ENCODE data around the gene IKBKE.

IKBKE gene

DNA sequence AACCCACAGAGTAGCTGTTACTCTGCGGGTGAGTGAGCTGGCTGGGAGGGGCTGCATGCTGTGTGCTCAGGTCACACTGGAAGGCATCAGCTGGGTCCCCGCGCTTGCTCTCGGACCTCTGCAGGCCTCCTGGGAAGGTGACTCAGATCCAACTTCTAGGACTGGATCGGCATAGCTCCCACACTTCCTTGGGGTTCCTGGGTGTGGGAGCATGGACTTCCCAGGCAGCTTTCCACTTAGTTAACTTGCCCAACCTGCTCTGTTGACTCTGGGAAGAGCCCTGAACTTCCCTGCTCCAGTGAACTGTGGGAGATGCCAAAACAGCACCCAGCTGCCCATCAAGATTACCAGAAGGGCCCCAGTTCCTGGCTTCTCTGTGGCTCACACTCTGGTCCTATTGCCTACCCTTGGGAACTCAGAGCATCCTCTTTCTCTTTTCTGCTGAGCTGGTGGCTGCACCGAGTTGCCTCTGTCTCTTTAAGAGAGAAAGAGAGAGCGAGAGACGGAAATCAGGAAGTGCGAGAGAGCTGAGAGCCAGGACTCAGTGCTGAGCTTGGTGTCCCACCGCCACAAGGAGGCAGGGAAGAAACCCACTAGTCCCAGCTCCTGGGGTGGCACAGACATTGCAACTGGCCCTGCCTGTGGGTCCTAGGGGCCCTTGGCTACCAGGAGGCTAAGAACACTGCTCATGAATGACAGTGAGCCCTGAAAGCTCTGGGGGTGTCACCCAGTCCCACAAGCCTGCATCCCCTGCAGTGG is at the start of gene IKBKE:
TSS of gene IKBKE (plus strand) at position 544 of the 759 bp plus-strand sequence. CDS start 2,752 bp downstream, outside the sequence.
- DNase-seq (ENCODE audit: low read depth): peak; percentile 70

DNA sequence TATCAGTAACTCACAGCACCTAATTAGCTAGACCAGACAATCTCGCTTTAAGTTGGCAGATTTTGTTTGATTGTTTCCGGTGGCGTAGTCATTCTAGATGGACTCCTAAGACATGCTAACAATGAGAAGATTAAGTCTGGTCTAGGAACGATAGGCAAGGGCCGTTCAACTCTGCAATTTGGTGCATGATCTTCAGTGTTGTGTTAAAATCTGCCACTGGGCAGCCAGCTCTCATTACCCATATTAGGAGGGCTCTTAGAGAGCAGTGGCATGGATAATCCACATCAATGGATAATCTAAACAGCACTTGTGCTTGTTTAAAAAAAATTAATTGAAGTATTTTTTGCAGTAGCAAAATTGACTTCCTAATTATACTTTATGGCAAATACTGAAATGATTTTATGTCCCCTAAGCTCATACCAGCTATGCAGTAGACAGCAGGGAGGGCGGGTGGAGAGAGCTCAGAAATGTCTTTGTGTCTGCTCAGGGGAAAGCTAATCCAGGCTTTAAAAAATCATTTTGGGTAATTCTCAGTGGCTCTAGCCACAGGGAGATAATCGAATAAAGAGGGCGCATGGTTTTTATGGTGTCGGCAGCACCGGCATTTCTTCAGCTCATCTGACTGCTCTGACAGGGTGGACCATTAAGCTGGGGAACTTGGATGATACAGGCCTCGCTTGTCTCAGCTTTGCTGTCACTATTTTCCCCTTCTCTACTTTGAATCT is 48.5 kb upstream of the IKBKE start:
- no peak for DNase-seq (ENCODE audit: low read depth)

DNA sequence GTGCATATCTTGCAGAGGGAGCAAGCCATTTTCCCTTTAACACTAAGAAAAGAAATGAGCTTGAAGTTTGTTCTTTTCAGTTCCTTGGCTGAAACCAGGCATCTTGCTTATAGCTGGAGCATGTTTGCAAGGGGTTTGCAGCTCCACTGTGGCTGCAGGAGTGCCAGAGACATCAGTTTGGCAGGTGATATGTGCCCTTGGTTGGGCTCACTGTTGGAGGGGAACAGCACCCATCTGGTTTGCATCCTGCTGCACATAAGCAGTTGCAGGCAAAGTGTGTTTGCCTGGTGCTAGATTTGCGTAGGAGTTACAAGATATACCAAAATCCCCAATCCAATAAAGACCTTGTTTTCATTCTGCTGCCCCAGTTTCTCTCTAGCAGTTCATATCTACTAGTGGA is 47.8 kb upstream of the IKBKE start:
- DNase-seq (ENCODE audit: low read depth): no peak

DNA sequence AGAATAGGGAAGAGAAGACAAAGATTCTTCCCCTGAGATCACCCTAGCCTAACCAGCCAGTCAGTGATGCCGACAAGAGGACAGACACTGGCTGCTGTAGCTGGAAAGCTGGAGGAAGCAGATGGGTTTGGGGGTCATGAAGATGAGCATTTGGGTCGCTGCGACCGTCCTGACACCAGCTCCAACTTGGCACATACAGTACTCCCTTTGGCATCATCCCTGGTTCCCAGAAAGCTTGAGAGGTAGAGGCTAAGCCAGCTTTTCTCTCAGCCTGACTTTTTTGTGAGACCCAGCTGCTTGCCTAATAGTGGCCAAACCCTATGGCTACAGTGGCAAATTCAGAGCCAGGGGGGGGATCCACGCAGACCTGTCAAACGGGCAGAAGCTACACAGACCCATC is 43.0 kb upstream of the IKBKE start:
- DNase-seq (ENCODE audit: low read depth): no peak

DNA sequence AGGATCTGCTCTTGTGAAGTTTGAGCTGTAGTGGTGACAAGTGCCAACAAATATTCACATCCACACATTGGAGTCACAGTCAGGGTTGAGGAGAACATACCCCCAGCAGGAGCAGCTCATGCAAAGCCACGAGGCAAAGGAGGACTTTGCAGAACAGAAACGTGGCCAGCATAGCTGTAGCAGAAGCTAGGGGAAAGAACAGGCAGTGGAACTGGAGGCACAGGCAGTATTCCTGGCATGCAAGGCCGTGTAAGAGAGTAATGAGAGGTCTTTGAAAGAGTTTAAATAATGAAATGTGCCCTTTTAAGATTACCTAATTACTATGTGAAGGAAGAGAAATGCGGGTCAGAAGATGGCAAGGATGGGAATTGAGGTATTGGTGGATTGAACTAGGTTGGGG is 40.9 kb upstream of the IKBKE start:
- no peak for DNase-seq (ENCODE audit: low read depth)

DNA sequence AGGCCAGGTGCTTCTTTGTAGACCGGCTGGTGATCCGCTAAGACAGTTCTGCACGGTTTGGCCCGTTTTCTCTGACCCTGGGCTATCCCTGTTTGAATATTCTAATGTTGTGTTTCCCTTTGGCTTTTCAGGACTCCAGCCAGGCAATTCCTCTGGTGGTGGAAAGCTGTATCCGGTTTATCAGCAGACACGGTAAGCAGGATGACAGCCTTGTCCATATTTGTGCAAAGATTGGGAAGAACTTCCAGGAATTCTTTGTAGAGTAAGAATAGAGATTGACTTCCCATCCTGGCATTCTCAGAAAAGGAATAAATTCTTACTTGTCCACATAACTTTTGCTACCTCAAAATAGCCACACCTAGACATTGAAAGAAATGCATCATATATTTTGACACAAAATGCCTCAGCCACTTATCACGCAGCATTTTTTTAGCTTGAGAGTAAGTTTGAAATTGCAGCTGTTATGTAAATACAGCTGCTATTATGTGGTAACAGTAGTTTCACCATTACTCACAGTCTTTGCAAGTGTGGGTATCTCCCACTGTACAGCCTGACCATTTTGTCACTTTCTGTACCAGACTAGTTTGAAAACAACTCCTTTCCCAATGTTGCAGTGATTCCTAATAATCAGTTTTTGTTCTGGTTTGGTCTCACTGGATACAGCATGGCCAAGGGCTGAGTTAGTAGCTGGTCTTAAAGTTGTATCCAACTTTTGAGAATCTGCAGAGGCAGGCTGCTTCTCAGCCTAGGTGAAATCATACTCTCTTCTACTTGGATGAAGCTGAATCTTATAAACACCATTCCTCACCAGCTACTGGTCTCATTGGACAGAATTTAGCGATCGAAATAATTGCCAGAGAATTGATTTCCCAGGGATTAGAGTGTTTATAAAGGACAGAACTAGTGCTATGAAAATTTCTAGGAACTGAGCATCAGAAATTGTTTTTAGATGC is 40.0 kb upstream of the IKBKE start:
- peak; percentile 63 for DNase-seq (ENCODE audit: low read depth)

DNA sequence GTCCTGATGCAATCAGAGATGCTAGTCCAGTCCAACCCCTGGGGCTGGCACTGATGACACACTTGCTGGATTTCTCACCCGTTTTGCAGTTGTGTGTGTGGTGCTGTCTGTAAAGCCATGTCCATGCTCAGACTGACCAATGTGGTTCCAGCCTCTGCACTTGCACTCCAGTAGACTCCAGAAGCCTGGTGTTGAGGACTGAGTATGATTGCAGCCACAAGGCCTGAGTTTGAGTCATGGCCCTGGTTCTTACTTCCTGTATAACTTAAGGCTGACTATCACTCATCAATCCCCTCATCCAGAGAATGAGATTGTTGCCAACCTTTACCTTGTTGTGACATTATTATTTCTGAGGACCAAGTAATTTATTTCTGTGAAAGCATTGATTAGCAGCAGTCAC is 34.8 kb upstream of the IKBKE start:
- no peak for DNase-seq (ENCODE audit: low read depth)

DNA sequence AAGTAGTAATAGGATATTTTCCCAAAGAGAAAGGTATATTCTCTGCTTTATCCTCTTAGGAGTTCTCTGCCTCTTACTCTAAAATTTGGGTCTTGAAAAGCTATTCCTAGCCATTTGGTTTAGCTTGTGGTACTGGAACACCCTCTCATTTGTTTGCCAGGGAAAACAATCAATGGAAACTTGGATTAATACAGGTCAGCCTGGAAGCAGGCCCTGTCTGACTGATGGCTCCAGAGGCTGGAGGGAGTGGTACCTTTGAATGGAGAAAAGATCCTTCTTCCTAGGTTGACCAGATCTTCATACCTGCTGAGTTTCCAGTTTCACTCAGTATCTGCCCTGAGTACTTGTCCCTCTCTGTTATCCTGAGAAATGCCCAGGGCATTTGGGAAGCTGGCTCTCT is 31.7 kb upstream of the IKBKE start:
- no peak for DNase-seq (ENCODE audit: low read depth)

DNA sequence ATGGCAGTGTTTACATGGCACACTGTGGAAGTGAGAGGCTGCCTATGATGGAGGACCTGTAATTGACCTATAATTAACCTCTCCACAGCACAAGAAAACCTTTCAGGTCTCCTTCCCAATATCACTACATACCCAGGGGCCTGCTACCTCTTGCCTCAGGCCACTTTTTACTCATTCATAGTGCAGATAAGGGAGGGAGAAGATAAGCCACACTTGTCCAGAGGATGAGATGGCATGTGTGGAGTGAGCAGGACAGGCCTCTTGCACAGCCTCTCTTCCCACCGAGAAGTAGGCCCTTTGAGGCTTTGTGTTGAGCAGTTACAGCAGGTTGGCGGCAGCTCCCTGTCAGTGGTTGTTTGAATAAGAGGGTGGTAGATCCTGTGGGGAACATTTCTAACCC is 31.1 kb upstream of the IKBKE start:
- DNase-seq (ENCODE audit: low read depth): no peak

DNA sequence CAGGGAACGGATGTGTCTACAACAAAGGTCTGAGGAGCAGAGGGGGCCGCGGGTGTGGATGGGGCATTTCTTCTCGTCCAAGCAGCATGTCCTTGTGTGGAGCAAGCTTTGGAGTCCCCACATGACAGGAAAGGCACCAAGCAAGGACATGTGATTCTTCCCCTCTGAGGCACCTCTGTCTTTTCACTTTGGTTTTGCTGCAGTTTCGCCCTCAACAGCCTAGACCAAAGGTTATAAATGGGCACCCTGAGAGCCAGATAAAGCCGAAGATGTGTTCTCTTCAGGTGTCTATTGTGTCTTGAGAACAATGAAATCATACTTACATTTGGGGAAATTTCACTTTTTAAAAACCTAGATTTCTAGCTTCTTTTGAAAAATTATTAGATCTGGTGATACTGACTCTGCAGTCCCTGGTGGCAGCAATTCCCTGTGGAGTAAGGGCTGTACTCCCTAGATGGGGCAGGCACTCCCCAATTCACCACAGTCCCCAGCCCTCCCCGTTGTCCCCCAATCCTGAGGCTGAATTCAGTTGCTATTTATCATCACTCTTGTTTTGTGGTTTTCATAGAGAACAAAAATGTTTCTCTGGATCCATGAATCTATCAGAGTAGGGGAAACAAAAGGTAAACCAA is 28.8 kb upstream of the IKBKE start:
- DNase-seq (ENCODE audit: low read depth): no peak

DNA sequence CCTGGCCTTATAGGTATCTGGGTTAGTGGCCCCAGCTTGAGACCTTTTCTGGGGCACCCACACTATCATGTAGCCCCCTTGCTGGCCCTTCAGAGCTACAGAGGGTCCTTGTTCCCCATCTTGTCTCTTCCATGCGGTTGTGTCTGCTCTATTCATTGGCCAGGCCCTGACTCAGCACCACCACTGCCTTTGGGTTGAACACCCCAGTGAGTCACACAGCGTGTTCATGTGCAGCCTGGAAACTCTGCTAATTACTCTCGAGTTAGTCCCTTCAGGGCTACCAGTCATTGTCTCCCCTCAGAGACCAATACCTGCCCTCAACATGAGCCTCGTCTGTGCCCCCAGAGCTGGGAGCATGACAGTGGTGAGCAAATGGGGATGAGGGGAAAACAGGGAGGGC is 28.2 kb upstream of the IKBKE start:
- no peak for DNase-seq (ENCODE audit: low read depth)

DNA sequence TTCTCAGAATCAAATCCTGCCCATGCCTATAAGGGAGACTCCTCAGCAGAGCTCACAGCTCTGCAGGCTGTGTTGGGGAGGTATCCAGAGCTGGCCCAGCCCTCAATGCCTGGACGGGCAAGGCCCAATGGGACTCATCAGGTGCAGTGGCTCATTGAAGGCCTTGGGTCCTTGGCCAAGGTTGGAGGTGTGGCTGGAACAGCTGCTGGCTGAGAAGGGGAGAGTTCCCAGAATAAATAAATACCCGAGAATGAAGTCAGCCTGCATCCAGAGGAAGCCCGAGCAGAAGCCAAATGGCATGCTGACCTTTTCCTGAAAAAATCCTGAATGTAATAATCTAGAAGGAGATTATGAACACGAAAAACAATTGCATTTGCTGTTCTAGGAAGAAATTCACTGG is 25.2 kb upstream of the IKBKE start:
- no peak for DNase-seq (ENCODE audit: low read depth)

DNA sequence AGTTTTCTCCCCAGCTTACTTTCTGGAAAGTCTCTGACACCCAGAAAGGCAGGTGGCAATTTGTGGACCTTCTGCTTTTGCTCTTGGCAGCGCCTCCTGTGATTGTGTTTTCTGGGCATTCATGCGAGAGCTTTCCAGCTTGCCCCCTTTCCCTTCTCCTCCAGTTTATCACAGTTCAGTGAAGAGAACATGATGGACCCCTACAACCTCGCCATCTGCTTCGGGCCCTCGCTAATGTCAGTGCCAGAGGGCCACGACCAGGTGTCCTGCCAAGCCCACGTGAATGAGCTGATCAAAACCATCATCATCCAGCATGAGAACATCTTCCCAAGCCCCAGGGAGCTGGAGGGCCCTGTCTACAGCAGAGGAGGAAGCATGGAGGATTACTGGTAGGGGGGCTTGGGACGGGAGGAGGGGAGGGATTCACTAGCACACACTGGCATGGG is 24.3 kb upstream of the IKBKE start:
- DNase-seq (ENCODE audit: low read depth): no peak

DNA sequence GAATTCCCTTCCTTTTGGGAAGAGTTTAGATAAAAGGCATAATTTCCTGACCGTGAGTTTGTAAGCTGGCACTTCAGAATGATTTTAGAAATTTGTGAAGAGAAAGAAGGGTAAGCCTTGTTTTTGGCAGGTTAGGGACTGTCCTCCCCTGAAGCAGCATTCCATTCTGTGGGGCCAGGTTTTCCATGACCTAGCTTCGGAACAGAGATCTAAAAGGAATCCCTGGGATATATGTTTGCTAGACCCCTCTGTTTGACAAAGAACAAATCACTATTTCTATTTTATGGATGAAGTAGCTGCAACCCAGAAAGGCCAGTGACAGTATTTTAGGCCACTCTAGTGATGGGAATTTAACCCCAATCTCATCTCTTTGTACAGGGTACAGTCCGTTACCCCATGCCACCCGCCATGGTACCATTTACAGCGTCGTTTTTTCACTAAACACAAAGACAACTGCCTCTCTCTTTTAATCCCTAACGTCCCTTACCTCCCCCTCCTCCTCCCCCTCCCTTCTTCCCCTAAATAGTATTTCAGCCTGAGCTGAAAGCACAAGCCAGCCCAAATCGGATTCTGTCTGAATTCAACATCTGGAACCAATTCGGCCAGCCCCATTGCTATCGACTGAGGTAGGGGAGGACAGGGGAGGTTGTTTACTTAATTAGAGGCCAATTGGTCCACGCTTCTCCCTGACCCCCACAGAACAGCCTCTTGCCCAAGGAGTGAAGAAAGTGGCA is 23.4 kb upstream of the IKBKE start:
- DNase-seq (ENCODE audit: low read depth): peak; percentile 43

DNA sequence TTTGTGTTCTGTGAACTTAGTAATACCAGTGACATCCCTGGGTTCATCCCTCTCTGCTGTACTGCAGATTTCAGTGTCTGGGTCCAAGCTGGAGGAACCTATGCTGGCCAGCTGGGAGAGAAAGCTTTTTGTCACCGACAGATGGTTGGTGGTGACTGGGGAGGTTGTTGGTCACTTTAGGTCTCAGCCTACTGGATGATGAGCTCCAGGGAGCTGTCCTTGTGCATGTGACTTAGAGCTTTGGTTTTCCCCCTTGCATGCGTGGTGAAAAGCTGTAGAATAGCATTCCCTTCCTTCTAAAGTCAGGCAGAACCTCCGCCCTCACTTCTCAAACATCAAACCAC is 22.9 kb upstream of the IKBKE start:
- no peak for DNase-seq (ENCODE audit: low read depth)

DNA sequence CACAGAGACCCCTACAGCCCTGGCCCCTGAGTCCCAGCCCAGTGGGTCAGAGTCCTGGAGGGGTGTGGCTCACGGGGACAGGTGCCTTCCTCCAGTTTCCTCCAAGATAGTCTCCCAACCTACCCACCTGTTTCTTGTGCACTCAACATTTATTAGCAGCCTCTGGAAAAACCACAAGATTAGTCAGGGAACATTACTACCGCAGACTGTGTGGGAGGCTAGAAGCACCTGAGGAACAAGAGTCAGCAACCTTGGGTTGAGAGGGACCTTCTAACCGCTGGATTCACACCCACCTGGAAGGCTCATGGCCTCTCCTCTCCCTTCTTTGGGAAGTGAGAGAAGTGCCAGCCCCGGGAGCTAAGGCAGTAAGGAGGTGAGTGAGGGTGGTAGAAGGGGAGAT is 22.5 kb upstream of the IKBKE start:
- DNase-seq (ENCODE audit: low read depth): no peak

DNA sequence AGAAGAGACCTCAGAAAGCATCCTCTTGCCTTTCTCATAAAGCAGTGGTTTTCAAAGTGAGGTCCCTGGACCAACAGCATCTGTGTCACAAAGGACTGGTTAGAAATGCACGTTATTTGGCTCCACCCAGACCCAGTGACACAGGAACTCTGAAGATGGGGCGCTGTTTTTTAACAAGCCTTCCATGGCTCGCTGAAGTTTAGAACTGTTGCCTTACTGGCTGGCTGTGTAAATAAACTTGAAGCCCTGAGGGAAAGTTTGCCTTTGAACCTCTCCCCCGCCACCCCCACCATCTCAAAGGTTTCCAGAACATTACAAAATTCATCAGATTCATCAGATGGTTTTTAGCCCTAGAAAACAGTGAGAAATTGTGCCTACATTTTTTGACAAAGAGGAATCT is 21.8 kb upstream of the IKBKE start:
- DNase-seq (ENCODE audit: low read depth): no peak

DNA sequence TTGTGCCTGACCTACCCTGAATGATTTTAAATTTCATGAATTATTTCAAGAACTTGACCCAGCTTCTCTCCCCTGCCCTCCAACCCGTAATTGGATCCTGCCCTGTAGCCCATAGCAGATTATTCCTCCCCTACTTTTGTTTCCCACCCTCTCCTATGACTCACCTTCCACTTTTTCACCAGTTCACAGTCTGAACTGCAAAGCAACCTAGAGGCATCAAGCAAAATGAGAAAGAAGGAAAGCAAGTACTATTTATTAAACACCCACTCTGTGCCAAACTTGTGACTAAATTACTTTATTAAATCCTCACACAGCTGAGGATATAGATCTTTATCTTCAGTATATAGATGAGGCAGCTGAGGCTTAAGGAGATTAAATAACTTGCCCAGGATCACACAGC is 20.7 kb upstream of the IKBKE start:
- DNase-seq (ENCODE audit: low read depth): no peak

DNA sequence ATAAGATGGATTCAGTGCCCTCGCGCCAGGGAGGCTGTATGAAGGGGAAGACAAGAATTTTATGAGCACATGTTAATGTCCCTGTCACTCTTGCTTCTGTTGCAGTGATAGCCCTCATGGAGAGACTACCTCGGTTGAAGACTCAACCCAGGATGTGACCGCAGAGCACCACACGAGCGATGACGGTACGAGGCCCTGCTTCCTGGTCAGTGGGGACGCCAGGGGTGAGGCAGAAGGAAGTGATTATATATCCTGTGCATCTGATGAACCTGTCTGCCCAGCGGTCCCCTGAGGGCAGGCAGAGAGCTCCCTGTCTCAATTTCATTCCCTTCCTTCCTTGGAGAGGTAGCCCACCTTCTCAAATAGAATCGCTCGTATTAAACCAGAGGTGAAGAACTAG is 20.0 kb upstream of the IKBKE start:
- DNase-seq (ENCODE audit: low read depth): no peak

DNA sequence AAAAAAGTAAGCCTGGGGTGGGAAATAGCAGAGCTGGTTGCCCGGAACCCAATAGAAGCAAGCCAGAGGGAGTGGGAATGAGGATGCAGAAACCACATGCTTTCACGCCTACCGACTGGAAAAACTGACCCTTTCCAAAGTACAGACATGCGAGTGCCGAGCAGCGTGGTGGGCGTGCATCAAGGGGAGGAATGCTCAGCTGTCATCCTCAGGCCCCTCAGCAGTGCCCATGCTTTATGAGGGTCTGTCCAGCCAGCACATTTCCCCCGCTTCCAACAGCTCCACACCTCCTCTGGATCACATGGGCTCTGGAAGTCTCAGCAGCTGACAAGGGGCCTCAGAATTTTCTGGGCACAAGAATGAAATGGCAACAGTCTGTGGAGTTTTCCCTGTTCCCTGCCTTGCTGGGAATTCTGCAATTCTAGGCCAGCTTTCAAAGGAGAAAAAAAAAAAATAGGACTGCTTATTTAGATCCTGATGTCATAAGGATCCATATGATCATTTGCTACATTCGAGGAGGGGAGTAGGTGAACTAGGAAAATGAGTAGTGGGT is 19.1 kb upstream of the IKBKE start:
- no peak for DNase-seq (ENCODE audit: low read depth)

DNA sequence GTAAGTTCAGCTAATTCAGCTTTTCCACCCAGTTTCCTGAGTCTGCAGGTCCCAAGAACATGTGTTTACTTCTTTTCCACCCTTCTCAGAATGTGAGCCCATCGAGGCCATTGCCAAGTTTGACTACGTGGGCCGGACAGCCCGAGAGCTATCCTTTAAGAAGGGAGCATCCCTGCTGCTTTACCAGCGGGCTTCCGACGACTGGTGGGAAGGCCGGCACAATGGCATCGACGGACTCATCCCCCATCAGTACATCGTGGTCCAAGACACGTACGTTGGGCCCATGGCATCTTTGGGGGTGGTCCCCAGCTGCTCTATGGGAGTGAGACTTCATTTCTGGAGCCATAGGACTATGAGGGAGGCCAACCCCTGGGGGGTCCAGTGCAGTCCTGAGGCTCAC is 17.2 kb upstream of the IKBKE start:
- no peak for DNase-seq (ENCODE audit: low read depth)

All from fibroblast of gingiva (primary cell).